K562 (cell line): ENCODE measurements around the gene PRKAG1. TPM values are rescaled to one million over a fixed set of nuclear protein-coding genes. Genes with fewer than 3 reads are reported as not detected.

Experiments used
- CHD4 ChIP-seq: fragments of 200-600 bp; sonication (generic); IDR thresholded peaks from 3 replicates; pipeline ENCODE4 v1.6.1; 2012; ENCODE audit warnings: low read depth, mild to moderate bottlenecking, mixed read lengths, low read length, inconsistent platforms; ENCODE audit not compliant: insufficient read depth, insufficient replicate concordance, poor library complexity, severe bottlenecking
- DLX4 ChIP-seq: fragments of 250-450 bp; sonication (Bioruptor Pico); IDR thresholded peaks from 2 replicates; pipeline ENCODE4 v1.6.1; 2021; ENCODE audit warnings: mild to moderate bottlenecking
- DNMT1 ChIP-seq: fragments of 450-650 bp; IDR thresholded peaks from 2 replicates; pipeline ENCODE4 v1.6.1; 2016; ENCODE audit warnings: antibody characterized with exemption, mild to moderate bottlenecking
- ELF2 ChIP-seq: fragments of 250-450 bp; sonication (Bioruptor Pico); IDR thresholded peaks from 2 replicates; pipeline ENCODE4 v1.5.0; 2021; ENCODE audit warnings: mild to moderate bottlenecking
- FOXK2 ChIP-seq, 2 experiments: fragments of 450-650 bp; IDR thresholded peaks in 1 of 2; conservative IDR thresholded peaks in 1 of 2; 2 replicates each; pipeline ENCODE4 v1.6.1; 2016; ENCODE audit warnings: low read depth in 2 of 2, mild to moderate bottlenecking in 1 of 2
- GABPB2 ChIP-seq: fragments of 250-450 bp; sonication (Bioruptor Pico); conservative IDR thresholded peaks from 2 replicates; pipeline ENCODE4 v1.5.1; 2021; ENCODE audit warnings: mild to moderate bottlenecking
- HDAC8 ChIP-seq: fragments of 450-650 bp; IDR thresholded peaks from 2 replicates; pipeline ENCODE4 v1.6.1; 2016; ENCODE audit warnings: mild to moderate bottlenecking, missing genetic modification characterization, moderate library complexity, missing compliant biosample characterization
- IRF1 ChIP-seq: sonication (generic); formaldehyde crosslinking; IDR thresholded peaks from 2 replicates; pipeline ENCODE4 v1.8.0; 2022; ENCODE audit warnings: missing genetic modification reagents, mild to moderate bottlenecking, borderline replicate concordance
- LARP7 ChIP-seq: fragments of 450-650 bp; IDR thresholded peaks from 2 replicates; pipeline ENCODE4 v1.6.1; 2016
- MAZ ChIP-seq, 2 experiments: fragments of 450-650 bp in 1 of 2; sonication (generic) in 1 of 2; formaldehyde crosslinking; IDR thresholded peaks in 1 of 2; conservative IDR thresholded peaks in 1 of 2; 2 replicates each; pipeline versions ENCODE4 v1.4.0 to v1.5.0; 2020; ENCODE audit warnings: mild to moderate bottlenecking in 1 of 2, missing genetic modification reagents in 1 of 2
- PML ChIP-seq: IDR thresholded peaks from 2 replicates; pipeline ENCODE4 v1.6.1; 2012; ENCODE audit warnings: low read length, inconsistent platforms
- POLR2B ChIP-seq: fragments of 450-650 bp; IDR thresholded peaks from 2 replicates; pipeline ENCODE4 v1.6.1; 2018; ENCODE audit warnings: low read depth; ENCODE audit not compliant: partially characterized antibody
- PTTG1 ChIP-seq: fragments of 450-650 bp; IDR thresholded peaks from 2 replicates; pipeline ENCODE4 v1.6.1; 2016; ENCODE audit warnings: low read depth, mild to moderate bottlenecking, missing genetic modification characterization, missing compliant biosample characterization
- RFX1 ChIP-seq: fragments of 450-650 bp; IDR thresholded peaks from 2 replicates; pipeline ENCODE4 v1.6.1; 2016; ENCODE audit warnings: mild to moderate bottlenecking, moderate library complexity
- SIX5 ChIP-seq, 2 experiments: IDR thresholded peaks; 2 replicates each; pipeline ENCODE4 v1.6.1; 2011; ENCODE audit warnings: low read length in 2 of 2, borderline replicate concordance in 1 of 2, low read depth in 1 of 2, mild to moderate bottlenecking in 1 of 2, moderate library complexity in 1 of 2; ENCODE audit not compliant: insufficient read depth in 1 of 2
- SP2 ChIP-seq: IDR thresholded peaks from 2 replicates; pipeline ENCODE4 v1.6.1; 2011; ENCODE audit warnings: mild to moderate bottlenecking, low read depth, low read length, moderate library complexity; ENCODE audit not compliant: poor library complexity, severe bottlenecking; ENCODE audit errors: extremely low read depth
- SRSF9 ChIP-seq: fragments of 200-400 bp; formaldehyde crosslinking; IDR thresholded peaks from 2 replicates; pipeline ENCODE4 v1.6.1; 2017; ENCODE audit warnings: low read depth, low read length, borderline replicate concordance
- U2AF2 ChIP-seq: fragments of 200-400 bp; formaldehyde crosslinking; optimal IDR thresholded peaks from 2 replicates; pipeline ENCODE3; 2017; ENCODE audit warnings: low read depth, mild to moderate bottlenecking, low read length
- XRCC4 ChIP-seq: IDR thresholded peaks from one replicate; pipeline ENCODE4 v1.6.1; 2011; ENCODE audit not compliant: insufficient read depth, insufficient read length; ENCODE audit errors: extremely low read depth
- ZBTB17 ChIP-seq: fragments of 450-650 bp; formaldehyde crosslinking; IDR thresholded peaks from 2 replicates; pipeline ENCODE4 v1.4.0; 2020; ENCODE audit warnings: mild to moderate bottlenecking
- ZBTB2 ChIP-seq: fragments of 450-650 bp; IDR thresholded peaks from 2 replicates; pipeline ENCODE4 v1.6.1; 2016; ENCODE audit warnings: antibody characterized with exemption
- ZNF23 ChIP-seq: fragments of 250-450 bp; sonication (Bioruptor Pico); IDR thresholded peaks from 2 replicates; pipeline ENCODE4 v1.4.0; 2020; ENCODE audit warnings: mild to moderate bottlenecking
- ZNF263 ChIP-seq: sonication (generic); formaldehyde crosslinking; IDR thresholded peaks from 2 replicates; pipeline ENCODE4 v1.8.0; 2022; ENCODE audit warnings: mild to moderate bottlenecking, missing genetic modification reagents, borderline replicate concordance
- ZNF740 ChIP-seq, 3 experiments: fragments of 200-800 bp in 1 of 3; sonication (Bioruptor generic) in 1 of 3; sonication (generic) in 1 of 3; formaldehyde crosslinking in 1 of 3; IDR thresholded peaks; 2 replicates each; pipeline versions ENCODE4 v1.6.1 to v1.8.0; 2016 to 2022; ENCODE audit warnings: mild to moderate bottlenecking in 2 of 3, missing compliant biosample characterization in 2 of 3, missing genetic modification characterization in 2 of 3, missing genetic modification reagents in 1 of 3
- polyA plus RNA-seq, 8 experiments: library from polyadenylated mRNA; depleted of rRNA in 4 of 8; stranded (reverse) in 5 of 8; unstranded in 3 of 8; fragments of >200 nt; fragmentation: Nextera tagmentation in 2 of 8; fragmentation: Illumina TruSeq in 1 of 8; extraction: Ambion mirVana in 2 of 8; extraction: Trizol in 1 of 8; gene quantifications; 2 replicates each; pipeline versions ENCODE4 v1.2.1 to v1.2.3, GENCODE V29; 2011 to 2014; ENCODE audit warnings: inconsistent platforms in 1 of 8, missing spikeins in 1 of 8
- total RNA-seq, 7 experiments: library from RNA; depleted of rRNA in 6 of 7; stranded (reverse); fragments of >200 nt in 6 of 7; fragmentation: Illumina TruSeq in 2 of 7; extraction: Trizol in 2 of 7; gene quantifications; 2 replicates each; pipeline versions ENCODE4 v1.2.1 to v1.2.3, GENCODE V29; 2011 to 2021; ENCODE audit warnings: low replicate concordance in 1 of 7

PRKAG1 gene
- total and polyA plus RNA-seq, 9 of the 15 experiments (the other 6 are each of a cell fraction or from before 2014, with no cell fraction given): 51.1 to 126 (median 79.1) TPM

GRCh38 chr12:49018261-49019119 lies at the start of gene PRKAG1 (continued):
- TF ChIP-seq MAZ (CRISPR knock-in tag; conservative IDR thresholded peaks at IDR 0.05 in 1 of 2, IDR thresholded peaks at IDR 0.05 in 1 of 2) (peak in 1 of 2 experiments; percentile 89; a peak in 3 of 4 replicates), PML (peak; percentile 82), ZBTB17 (no peak), ZNF740 (CRISPR knock-in tag; IDR thresholded peaks at IDR 0.05) (peak; percentile 100), ZNF740 (tag; IDR thresholded peaks at IDR 0.05) (peak in 1 of 2 experiments; percentile 98; a peak in 2 of 4 replicates), CHD4 (no peak), PTTG1 (no peak), SRSF9 (no peak), ZNF263 (CRISPR knock-in tag) (no peak; the same call in 1 of the 2 replicates), DLX4 (CRISPR knock-in tag) (no peak), RFX1 (no peak), SP2 (no peak), ELF2 (0 out of 2 replicates have a peak, but pooled peaks have one; percentile 41), IRF1 (CRISPR knock-in tag) (no peak), HDAC8 (tag) (no peak), ZBTB2 (no peak), ZNF23 (no peak), LARP7 (no peak), FOXK2 (conservative IDR thresholded peaks at IDR 0.05 in 1 of 2, IDR thresholded peaks at IDR 0.05 in 1 of 2; ENCODE audit: low read depth in 2 of 2) (0 out of 4 replicates have a peak, but pooled peaks of 1 of the 2 experiments have one; percentile 31), XRCC4 (no peak), U2AF2 (no peak), POLR2B (peak; percentile 86), GABPB2 (CRISPR knock-in tag) (no peak), SIX5 (IDR thresholded peaks at IDR 0.05; ENCODE audit: borderline replicate concordance in 1 of 2, insufficient read depth in 1 of 2, low read depth in 1 of 2, low read length in 2 of 2) (no peak), DNMT1 (no peak)
